Cardiac muscle cell (in vitro differentiated cells and primary cell): ENCODE results near the gene AZIN2. TPM values are rescaled to one million over a fixed set of nuclear protein-coding genes. Genes with fewer than 3 reads are reported as not detected.

ENCODE experiments used
- DNase-seq, 2 donors: peaks; one replicate each; pipeline versions ENCODE4 v3.0.0 to v3.0.0-alpha.2; 2010 to 2017; ENCODE audit warnings: low read depth in 1 of 2, low spot score in 1 of 2
- H3K27ac ChIP-seq: fragments of 200-600 bp; sonication (generic); 2 replicates; pipeline ENCODE4 v1.5.1; 2016
- H3K27me3 ChIP-seq: fragments of 200-600 bp; sonication (generic); 2 replicates; pipeline ENCODE4 v1.6.0; 2016; ENCODE audit warnings: control low read depth
- H3K36me3 ChIP-seq: fragments of 200-600 bp; sonication (generic); 2 replicates; pipeline ENCODE4 v1.5.1; 2016; ENCODE audit warnings: control low read depth
- H3K4me1 ChIP-seq: fragments of 200-600 bp; sonication (generic); 2 replicates; pipeline ENCODE4 v1.8.1; 2017; ENCODE audit warnings: low read depth, mild to moderate bottlenecking, mixed run types
- H3K4me3 ChIP-seq: fragments of 200-600 bp; sonication (generic); 2 replicates; pipeline ENCODE4 v1.5.1; 2016; ENCODE audit warnings: mild to moderate bottlenecking
- H3K9me3 ChIP-seq: fragments of 200-600 bp; sonication (generic); 2 replicates; pipeline ENCODE4 v1.5.1; 2017; ENCODE audit warnings: low read depth, mild to moderate bottlenecking, control low read depth
- polyA plus RNA-seq: library from polyadenylated mRNA; unstranded; fragments of >200 nt; fragmentation: Nextera tagmentation; extraction: Ambion mirVana; gene quantifications from 2 replicates; pipeline ENCODE4 v1.2.1, GENCODE V29; 2016
- total RNA-seq: library from RNA; depleted of rRNA; stranded (reverse); fragments of >200 nt; gene quantifications from 2 replicates; pipeline ENCODE4 v1.2.3, GENCODE V29; 2016
- TF ChIP-seq, protein P1 (sequence below): IDR thresholded peaks from 2 replicates; pipeline ENCODE4 v1.5.1; 2012; ENCODE audit warnings: low read depth, mild to moderate bottlenecking, low read length

The AZIN2 gene
- total and polyA plus RNA-seq, 2 experiments from 2014 or later: 7.7 to 18.6 TPM

GRCh38 chr1:33039840-33040239 lies 41.1 kb upstream of the AZIN2 start:
- Histone ChIP-seq H3K27ac (no peak overlapping the region), H3K4me3 (no peak overlapping the region), H3K36me3 (no peaks in the 10 kb centered on the region), H3K27me3 (no peaks in the 10 kb centered on the region), H3K9me3 (no peaks in the 10 kb centered on the region), H3K4me1 (peaks cover 20% of the 10 kb centered on the region)
- DNase-seq: no peak
- TF ChIP-seq, protein P1, sequence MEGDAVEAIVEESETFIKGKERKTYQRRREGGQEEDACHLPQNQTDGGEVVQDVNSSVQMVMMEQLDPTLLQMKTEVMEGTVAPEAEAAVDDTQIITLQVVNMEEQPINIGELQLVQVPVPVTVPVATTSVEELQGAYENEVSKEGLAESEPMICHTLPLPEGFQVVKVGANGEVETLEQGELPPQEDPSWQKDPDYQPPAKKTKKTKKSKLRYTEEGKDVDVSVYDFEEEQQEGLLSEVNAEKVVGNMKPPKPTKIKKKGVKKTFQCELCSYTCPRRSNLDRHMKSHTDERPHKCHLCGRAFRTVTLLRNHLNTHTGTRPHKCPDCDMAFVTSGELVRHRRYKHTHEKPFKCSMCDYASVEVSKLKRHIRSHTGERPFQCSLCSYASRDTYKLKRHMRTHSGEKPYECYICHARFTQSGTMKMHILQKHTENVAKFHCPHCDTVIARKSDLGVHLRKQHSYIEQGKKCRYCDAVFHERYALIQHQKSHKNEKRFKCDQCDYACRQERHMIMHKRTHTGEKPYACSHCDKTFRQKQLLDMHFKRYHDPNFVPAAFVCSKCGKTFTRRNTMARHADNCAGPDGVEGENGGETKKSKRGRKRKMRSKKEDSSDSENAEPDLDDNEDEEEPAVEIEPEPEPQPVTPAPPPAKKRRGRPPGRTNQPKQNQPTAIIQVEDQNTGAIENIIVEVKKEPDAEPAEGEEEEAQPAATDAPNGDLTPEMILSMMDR: no peak

GRCh38 chr1:33041026-33041425 lies 39.9 kb upstream of the AZIN2 start:
- H3K36me3 ChIP-seq: no peaks in the 10 kb centered on the region
- no peak overlapping the region for H3K4me3 ChIP-seq
- DNase-seq: no peak
- no peaks in the 10 kb centered on the region for H3K9me3 ChIP-seq
- H3K27me3 ChIP-seq: no peaks in the 10 kb centered on the region
- TF ChIP-seq, protein P1: no peak
- no peak overlapping the region for H3K27ac ChIP-seq
- peaks cover 12% of the 10 kb centered on the region for H3K4me1 ChIP-seq

- Histone ChIP-seq H3K27ac (no peak overlapping the region), H3K9me3 (no peaks in the 10 kb centered on the region), H3K27me3 (no peaks in the 10 kb centered on the region), H3K36me3 (no peaks in the 10 kb centered on the region), H3K4me3 (no peak overlapping the region), H3K4me1 (peaks cover 12% of the 10 kb centered on the region)
- DNase-seq: no peak
- TF ChIP-seq, protein P1: no peak
Observed at GRCh38 chr1:33042831-33043230, 38.1 kb upstream of the AZIN2 start.

DNA sequence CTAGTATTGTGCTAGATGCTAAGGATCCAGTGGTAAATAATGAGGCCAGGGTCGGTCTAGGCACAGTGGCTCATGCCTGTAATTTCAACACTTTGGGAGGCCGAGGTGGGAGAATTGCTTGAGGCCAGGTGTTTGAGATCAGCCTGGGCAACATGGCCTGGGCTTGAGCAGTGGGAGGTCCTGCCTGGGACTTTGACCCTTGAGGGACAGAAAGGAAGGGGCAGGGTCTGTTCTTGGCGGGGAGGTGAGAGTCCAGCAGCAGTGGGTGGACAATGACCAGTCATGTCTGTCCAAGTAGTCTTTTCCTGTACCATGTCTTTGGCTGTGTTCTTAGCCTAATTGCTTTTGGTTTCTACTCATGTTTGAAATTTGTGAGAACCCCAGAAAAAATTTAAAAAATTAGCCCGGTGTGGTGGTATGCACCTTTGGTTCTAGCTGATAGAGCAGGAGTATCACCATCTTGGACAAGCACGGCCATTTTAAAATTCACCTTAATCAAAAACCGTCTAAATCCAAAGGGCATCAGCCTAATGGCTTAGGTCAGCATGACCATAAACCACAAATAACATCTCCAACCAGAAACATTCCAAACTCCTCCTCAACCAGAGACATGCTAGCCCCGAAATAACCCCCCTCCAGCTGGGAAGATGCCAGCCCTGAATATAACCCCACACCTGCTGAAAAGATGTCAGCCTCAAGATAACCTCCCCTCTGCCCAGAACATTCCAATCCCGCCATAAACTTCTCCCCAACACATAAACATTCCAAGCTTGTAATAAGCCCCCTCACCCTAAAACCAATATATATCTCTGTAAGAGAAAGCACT lies 37.5 kb upstream of the AZIN2 start:
- Histone ChIP-seq H3K27me3 (no peaks in the 10 kb centered on the region), H3K4me3 (no peak overlapping the region), H3K36me3 (no peaks in the 10 kb centered on the region), H3K4me1 (peaks cover 12% of the 10 kb centered on the region), H3K27ac (peak overlapping the region; percentile 64), H3K9me3 (no peaks in the 10 kb centered on the region)
- DNase-seq: no peak
- TF ChIP-seq, protein P1: no peak

DNA sequence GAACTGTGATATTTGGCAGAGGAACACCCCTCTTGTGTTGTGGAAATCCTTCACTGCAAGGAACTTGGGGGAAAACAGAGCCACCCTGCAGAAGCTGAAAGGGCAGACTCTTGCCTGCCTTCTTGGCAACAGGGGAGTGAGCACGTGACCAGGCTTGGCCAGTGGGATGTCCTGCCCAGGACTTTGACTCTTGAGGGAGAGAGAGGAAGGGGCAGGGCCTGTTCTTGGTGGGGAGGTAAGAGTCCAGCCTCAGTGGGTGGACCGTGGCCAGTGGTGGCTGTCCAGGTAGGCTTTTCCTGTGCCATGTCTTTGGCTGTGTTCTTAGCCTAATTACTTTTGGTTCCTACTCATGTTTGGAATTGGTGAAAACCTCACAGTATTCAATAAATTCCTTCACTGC lies 35.7 kb upstream of the AZIN2 start:
- no peaks in the 10 kb centered on the region for H3K9me3 ChIP-seq
- no peaks in the 10 kb centered on the region for H3K36me3 ChIP-seq
- peaks cover 12% of the 10 kb centered on the region for H3K4me1 ChIP-seq
- no peak overlapping the region for H3K27ac ChIP-seq
- peak in 1 of 2 donors; percentile 34 for DNase-seq
- H3K27me3 ChIP-seq: no peaks in the 10 kb centered on the region
- TF ChIP-seq, protein P1: no peak
- no peak overlapping the region for H3K4me3 ChIP-seq
